Esophagus squamous epithelium (tissue), 4 donors: ENCODE results near the gene PPA1.
"Not testable (repeated sequence)": the region's sequence is repeated elsewhere in the genome, so short reads cannot be mapped to it uniquely, and the experiment has no call there.

Experiments
- CTCF ChIP-seq, 6 experiments: fragments of 450-650 bp in 4 of 6; fragments of 200-600 bp in 2 of 6; sonication (generic) in 2 of 6; IDR thresholded peaks; one replicate each; pipeline ENCODE4 v1.5.1; 2016 to 2019; ENCODE audit warnings: antibody characterized with exemption in 6 of 6, mild to moderate bottlenecking in 4 of 6, moderate library complexity in 4 of 6
- POLR2A ChIP-seq, 4 donors: fragments of 450-650 bp; IDR thresholded peaks; one replicate each; pipeline ENCODE4 v1.6.1; 2017; ENCODE audit warnings: antibody characterized with exemption in 4 of 4, mild to moderate bottlenecking in 4 of 4, moderate library complexity in 3 of 4

- not testable (repeated sequence) for TF ChIP-seq CTCF, POLR2A (IDR thresholded peaks at IDR 0.05)
These were observed 4.8 kb upstream of the PPA1 start for GRCh38 chr10:70237958-70238536.
